OCI-LY1 (cell line): ENCODE measurements around the gene IGFBP5.

Experiments
- CTCF ChIP-seq: fragments of 200-600 bp; sonication (generic), shearing (Covaris generic); IDR thresholded peaks from 2 replicates; pipeline ENCODE4 v1.5.1; 2017; ENCODE audit warnings: mild to moderate bottlenecking, antibody characterized with exemption, low read length, moderate library complexity, mixed read lengths
- EZH2 ChIP-seq: fragments of 200-600 bp; sonication (generic), shearing (Covaris generic); IDR thresholded peaks from 2 replicates; pipeline ENCODE4 v1.8.0; 2017; ENCODE audit warnings: borderline replicate concordance, mixed run types, mild to moderate bottlenecking, antibody characterized with exemption, low read length, moderate library complexity, mixed read lengths

DNA sequence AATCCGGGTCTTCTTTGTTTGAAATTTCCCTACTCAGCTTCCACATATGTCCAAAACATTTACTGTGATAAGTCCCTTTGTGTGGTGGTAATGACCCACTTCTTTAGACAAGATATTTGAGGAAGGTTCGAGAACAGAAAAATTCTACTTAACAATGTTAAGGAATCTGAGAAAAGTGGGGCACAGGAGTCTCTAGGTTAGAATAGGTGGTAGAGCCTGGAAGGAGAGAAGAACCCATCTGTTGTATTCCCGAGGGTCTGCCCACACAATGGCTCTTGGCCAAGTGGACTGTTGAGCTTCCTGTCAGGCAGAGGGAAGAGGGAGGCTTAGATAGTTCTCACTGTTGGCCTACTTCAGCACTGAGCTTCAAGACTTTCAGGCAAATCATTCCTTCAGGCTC, 57.9 kb downstream of the IGFBP5 start:
- no peak for TF ChIP-seq CTCF
- TF ChIP-seq EZH2, result no peak
